H1 (cell line): Measurements from ENCODE around the gene KLHL26. TPM values are rescaled to one million over a fixed set of nuclear protein-coding genes. Genes with fewer than 3 reads are reported as not detected.

ENCODE experiments used
- CTCF ChIA-PET: fragments of 300-600 bp; sonication (Branson Sonifier 250); formaldehyde crosslinking; loops from one replicate; lab custom pipeline; 2021; ENCODE audit not compliant: partially characterized antibody; lab: Charles Lee
- POLR2A ChIA-PET: fragments of 300-600 bp; sonication (Branson Sonifier 250); formaldehyde crosslinking; loops from one replicate; lab custom pipeline; 2021; ENCODE audit warnings: inconsistent platforms; ENCODE audit not compliant: partially characterized antibody; lab: Charles Lee
- DNase-seq, 2 experiments: peaks; one replicate each; pipeline versions ENCODE4 v3.0.0 to v3.0.0-alpha.2; 2010 to 2022; ENCODE audit warnings: low spot score in 2 of 2, low read depth in 1 of 2, mixed read lengths in 1 of 2
- FAIRE-seq: peaks from 2 replicates; lab custom pipeline; 2011; peaks lifted over from hg19 to GRCh38; lab: Jason Lieb, UNC
- H2AFZ ChIP-seq: 2 replicates; pipeline ENCODE4 v1.8.1; 2012; ENCODE audit warnings: low read length, inconsistent platforms
- H2AK5ac ChIP-seq: 2 replicates; pipeline ENCODE4 v1.6.1; 2013; ENCODE audit warnings: low read depth, low read length
- H2BK120ac ChIP-seq: replicated peaks from 2 replicates; pipeline ENCODE3; 2013; ENCODE audit warnings: low read depth, low read length, inconsistent platforms
- H2BK12ac ChIP-seq: 2 replicates; pipeline ENCODE4 v1.6.1; 2013; ENCODE audit warnings: low read depth, low read length
- H2BK15ac ChIP-seq: 2 replicates; pipeline ENCODE4 v1.6.1; 2013; ENCODE audit warnings: low read length
- H2BK20ac ChIP-seq: 2 replicates; pipeline ENCODE4 v1.6.1; 2013; ENCODE audit warnings: low read length
- H2BK5ac ChIP-seq: 2 replicates; pipeline ENCODE4 v1.6.1; 2013; ENCODE audit warnings: low read depth, low read length
- H3K14ac ChIP-seq: 2 replicates; pipeline ENCODE4 v1.6.1; 2013; ENCODE audit warnings: inconsistent platforms; ENCODE audit not compliant: insufficient read length
- H3K18ac ChIP-seq: 2 replicates; pipeline ENCODE4 v1.6.1; 2013; ENCODE audit warnings: low read length; ENCODE audit errors: extremely low read depth
- H3K23ac ChIP-seq: 2 replicates; pipeline ENCODE4 v1.6.1; 2013; ENCODE audit warnings: inconsistent platforms; ENCODE audit not compliant: insufficient read length
- H3K23me2 ChIP-seq: 2 replicates; pipeline ENCODE4 v1.6.1; 2013; ENCODE audit warnings: low read depth, low read length
- H3K27ac ChIP-seq: 2 replicates; pipeline ENCODE4 v1.6.1; 2011; ENCODE audit warnings: low read depth, low read length, inconsistent platforms
- H3K27me3 ChIP-seq, 4 experiments: replicated peaks in 1 of 4; 1 replicate in 1 of 4; 2 replicates in 3 of 4; pipeline versions ENCODE4 v1.6.1 to v1.8.1; 2011 to 2013; ENCODE audit warnings: low read length in 3 of 4, mild to moderate bottlenecking in 3 of 4, inconsistent platforms in 2 of 4, mixed read lengths in 2 of 4, moderate library complexity in 1 of 4; ENCODE audit not compliant: control insufficient read depth in 3 of 4, insufficient read depth in 3 of 4; ENCODE audit errors: extremely low read depth in 1 of 4
- H3K36me3 ChIP-seq, 4 experiments: 2 replicates each; pipeline versions ENCODE4 v1.6.1 to v1.8.1; 2011 to 2013; ENCODE audit warnings: mild to moderate bottlenecking in 4 of 4, low read length in 3 of 4, moderate library complexity in 2 of 4, control low read depth in 1 of 4, inconsistent platforms in 1 of 4; ENCODE audit not compliant: insufficient read depth in 4 of 4, control insufficient read depth in 2 of 4
- H3K4ac ChIP-seq: replicated peaks from 2 replicates; pipeline ENCODE3; 2013; ENCODE audit warnings: low read length, low read depth, mixed read lengths, inconsistent platforms; ENCODE audit not compliant: insufficient read length
- H3K4me1 ChIP-seq, 4 experiments: replicated peaks in 1 of 4; 1 replicate in 1 of 4; 2 replicates in 3 of 4; pipeline versions ENCODE4 v1.6.1 to v1.8.1; 2011 to 2013; ENCODE audit warnings: low read length in 3 of 4, inconsistent platforms in 2 of 4, mixed read lengths in 1 of 4; ENCODE audit not compliant: insufficient read depth in 4 of 4, control insufficient read depth in 3 of 4
- H3K4me2 ChIP-seq, 2 experiments: 2 replicates each; pipeline versions ENCODE4 v1.6.1 to v1.8.1; 2011 to 2013; ENCODE audit warnings: low read depth in 2 of 2, low read length in 2 of 2, control low read depth in 1 of 2, inconsistent platforms in 1 of 2, mild to moderate bottlenecking in 1 of 2; ENCODE audit not compliant: insufficient read depth in 1 of 2
- H3K4me3 ChIP-seq, 4 experiments: fragments of 200-600, 300-600 bp in 1 of 4; sonication (generic), shearing (Covaris generic), sonication (Bioruptor Twin) in 1 of 4; 2 replicates each; pipeline versions ENCODE4 v1.5.1 to v1.8.1; 2011 to 2016; ENCODE audit warnings: low read length in 4 of 4, low read depth in 3 of 4, control low read depth in 2 of 4, inconsistent platforms in 2 of 4, mild to moderate bottlenecking in 2 of 4, mixed read lengths in 1 of 4, moderate library complexity in 1 of 4; ENCODE audit not compliant: insufficient read depth in 2 of 4; ENCODE audit errors: extremely low read depth in 1 of 4
- H3K56ac ChIP-seq: replicated peaks from 2 replicates; pipeline ENCODE3; 2013; ENCODE audit warnings: low read depth, mild to moderate bottlenecking, mixed read lengths, low read length, inconsistent platforms; ENCODE audit not compliant: insufficient read length
- H3K79me1 ChIP-seq: 2 replicates; pipeline ENCODE4 v1.6.1; 2013; ENCODE audit warnings: low read depth, low read length, control low read depth
- H3K79me2 ChIP-seq, 2 experiments: 2 replicates each; pipeline versions ENCODE4 v1.6.1 to v1.8.1; 2012 to 2013; ENCODE audit warnings: low read length in 2 of 2, mild to moderate bottlenecking in 2 of 2, inconsistent platforms in 1 of 2; ENCODE audit not compliant: insufficient read depth in 2 of 2, control insufficient read depth in 1 of 2
- H3K9ac ChIP-seq, 4 experiments: replicated peaks in 1 of 4; 1 replicate in 1 of 4; 2 replicates in 3 of 4; pipeline versions ENCODE4 v1.6.1 to v1.8.1; 2011 to 2013; ENCODE audit warnings: low read depth in 3 of 4, low read length in 3 of 4, control low read depth in 2 of 4, mild to moderate bottlenecking in 2 of 4, moderate library complexity in 2 of 4, inconsistent platforms in 1 of 4; ENCODE audit errors: extremely low read depth in 1 of 4
- H3K9me3 ChIP-seq, 2 experiments: 2 replicates each; pipeline versions ENCODE4 v1.6.1 to v1.8.1; 2012 to 2013; ENCODE audit warnings: mild to moderate bottlenecking in 2 of 2, moderate library complexity in 2 of 2, control low read depth in 1 of 2, inconsistent platforms in 1 of 2, low read depth in 1 of 2, low read length in 1 of 2, mixed read lengths in 1 of 2; ENCODE audit not compliant: insufficient read depth in 2 of 2
- H4K20me1 ChIP-seq, 2 experiments: replicated peaks in 1 of 2; 2 replicates each; pipeline versions ENCODE3 to v1.8.1; 2011 to 2013; ENCODE audit warnings: inconsistent platforms in 2 of 2, low read length in 2 of 2, mild to moderate bottlenecking in 1 of 2; ENCODE audit not compliant: insufficient read depth in 2 of 2, control insufficient read depth in 1 of 2
- H4K5ac ChIP-seq: 2 replicates; pipeline ENCODE4 v1.6.1; 2013; ENCODE audit warnings: low read length, low read depth, mixed read lengths, inconsistent platforms; ENCODE audit not compliant: insufficient read length
- H4K8ac ChIP-seq: 2 replicates; pipeline ENCODE4 v1.8.0; 2013; ENCODE audit warnings: mild to moderate bottlenecking, moderate library complexity, low read length, inconsistent platforms; ENCODE audit not compliant: insufficient read depth; ENCODE audit errors: extremely low read depth
- H4K91ac ChIP-seq: replicated peaks from 2 replicates; pipeline ENCODE3; 2013; ENCODE audit warnings: low read length, mixed read lengths, inconsistent platforms; ENCODE audit not compliant: insufficient read length
- NANOG ChIP-seq: IDR thresholded peaks from 2 replicates; pipeline ENCODE4 v1.6.1; 2011; ENCODE audit warnings: low read length, low read depth, mild to moderate bottlenecking, inconsistent platforms; ENCODE audit not compliant: insufficient read depth, poor library complexity, severe bottlenecking
- POU5F1 ChIP-seq: IDR thresholded peaks from 2 replicates; pipeline ENCODE4 v1.6.1; 2011; ENCODE audit warnings: low read depth, mild to moderate bottlenecking, low read length, moderate library complexity
- RNF2 ChIP-seq: fragments of 200-900, 300-1000 bp; sonication (generic); IDR thresholded peaks from 2 replicates; pipeline ENCODE4 v1.7.1; 2016; ENCODE audit warnings: borderline replicate concordance, low read depth, mild to moderate bottlenecking, antibody characterized with exemption, low read length; ENCODE audit not compliant: poor library complexity, severe bottlenecking; ENCODE audit errors: missing control alignments
- SIRT6 ChIP-seq: IDR thresholded peaks from one replicate; pipeline ENCODE4 v1.7.1; 2012; ENCODE audit warnings: low read length, inconsistent platforms
- SP4 ChIP-seq: IDR thresholded peaks from 2 replicates; pipeline ENCODE4 v1.6.1; 2012; ENCODE audit warnings: low read length, inconsistent platforms
- SUZ12 ChIP-seq: fragments of 200-600 bp; sonication (generic); IDR thresholded peaks from 2 replicates; pipeline ENCODE4 v1.6.1; 2012; ENCODE audit warnings: mild to moderate bottlenecking, inconsistent platforms, low read length, moderate library complexity, mixed read lengths
- WGBS, 2 experiments: shearing (Covaris generic) in 1 of 2; methylation state at CpG; one replicate each; pipeline versions ENCODE4 v1.1.6 to v1.1.7; 2013 to 2015; ENCODE audit warnings: low lambda C conversion rate in 2 of 2, mixed read lengths in 2 of 2, inconsistent platforms in 1 of 2, low coverage in 1 of 2, missing lambda C conversion rate in 1 of 2; ENCODE audit not compliant: insufficient replicate concordance in 2 of 2, insufficient coverage in 1 of 2, insufficient read length in 1 of 2; ENCODE audit errors: extremely low coverage in 1 of 2, missing lambda C conversion rate in 1 of 2; 5-methylcytosine and 5-hydroxymethylcytosine counted together
- polyA plus RNA-seq, 7 experiments: library from polyadenylated mRNA; depleted of rRNA in 3 of 7; stranded (reverse) in 5 of 7; unstranded in 2 of 7; fragments of >200 nt in 5 of 7; fragments of 200-250 nt in 2 of 7; gene quantifications; 1 replicate in 5 of 7; 2 replicates in 1 of 7; 4 replicates in 1 of 7; pipeline versions ENCODE4 v1.2.1 to v1.2.3, GENCODE V29; 2011 to 2013; ENCODE audit warnings: missing spikeins in 2 of 7, mixed read lengths in 2 of 7
- total RNA-seq: library from RNA; stranded (reverse); fragmentation: NEBNext Ultra II Directional; extraction: Animal tissue kit (Norgen Biotek cat#: 25700); gene quantifications from 2 replicates; pipeline ENCODE4 v1.2.1, GENCODE V29; 2021

KLHL26 gene
- total and polyA plus RNA-seq, 2 of the 8 experiments (the other 6 are each of a cell fraction or from before 2014, with no cell fraction given) = 2.2 to 8.8 TPM

DNA sequence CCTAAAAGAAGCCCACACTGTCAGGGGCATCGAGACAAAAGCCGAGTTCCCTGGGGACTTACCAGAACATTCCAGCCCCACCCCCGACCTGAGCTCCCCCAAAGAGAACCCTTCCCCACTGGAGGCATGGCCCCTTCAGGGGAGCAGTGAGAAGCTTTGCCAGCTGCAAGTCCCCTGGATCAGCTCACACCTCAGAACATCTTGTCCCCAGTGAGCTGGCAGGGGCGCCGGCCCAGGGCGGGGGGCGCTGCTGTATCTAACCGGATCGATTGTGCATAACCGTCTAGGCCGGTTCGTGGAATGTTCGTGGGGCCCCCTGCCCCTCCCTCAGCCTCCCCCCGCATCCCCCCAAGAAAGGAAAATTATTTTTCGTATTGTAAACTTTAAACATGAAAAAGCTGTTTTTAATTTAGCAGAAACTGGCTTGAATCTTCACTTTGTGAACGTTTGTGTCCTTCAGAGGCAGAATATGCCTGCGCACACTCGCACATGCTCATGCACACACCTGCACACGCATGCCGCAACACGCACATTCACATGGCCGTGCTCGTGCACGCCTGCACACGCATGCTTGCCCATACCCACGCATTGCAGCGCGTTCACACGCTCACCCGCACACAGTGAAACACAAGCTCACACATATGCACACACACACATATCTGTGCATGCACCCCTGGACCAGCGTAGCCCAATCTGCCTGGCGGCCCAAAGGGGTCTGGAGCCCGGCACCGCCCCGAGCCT is 34.6 kb downstream of the KLHL26 start:
- CTCF ChIA-PET = interaction anchor here (1.0 to 7.5 kb wide), 12 partner anchors 11 to 220 kb away, joined by 3 to 139 read pairs (median 4); partner anchors contain the start of genes REX1BD and UPF1
- H3K4me2 ChIP-seq = no peak overlapping the region
- no peak overlapping the region for H3K18ac ChIP-seq
- no peak overlapping the region for H2BK20ac ChIP-seq
- H3K36me3 ChIP-seq = peaks cover 0 to 17% (median 2%) of the 10 kb centered on the region in 4 experiments; a peak in 4 of 8 replicates
- no peak overlapping the region for H2BK12ac ChIP-seq
- H3K27me3 ChIP-seq = no peaks in the 10 kb centered on the region
- no peaks in the 10 kb centered on the region for H3K23me2 ChIP-seq
- H4K5ac ChIP-seq = no peak overlapping the region
- H3K14ac ChIP-seq = no peak overlapping the region
- no peaks in the 10 kb centered on the region for H3K9me3 ChIP-seq
- H3K27ac ChIP-seq = no peak overlapping the region
- H2BK120ac ChIP-seq = no peak overlapping the region
- H3K4ac ChIP-seq = no peak overlapping the region
- H3K79me1 ChIP-seq = no peaks in the 10 kb centered on the region
- H4K20me1 ChIP-seq = peaks cover 0 to 7% of the 10 kb centered on the region in 2 experiments
- no peak for TF ChIP-seq SIRT6
- TF ChIP-seq RNF2 = no peak
- no peak for TF ChIP-seq POU5F1
- TF ChIP-seq SUZ12 = no peak
- TF ChIP-seq SP4 = no peak
- TF ChIP-seq NANOG = no peak
- TF ChIP-seq, all 59 proteins: peak for 0
- Histone ChIP-seq H3K23ac (peak overlapping the region; percentile 97), H2AK5ac (0 out of 2 replicates have a peak overlapping the region, but pooled peaks have one; percentile 17), H2AFZ (no peak overlapping the region), H4K8ac (peak overlapping the region; percentile 51; the same call in 1 of the 2 replicates), H4K91ac (peak overlapping the region; percentile 61), H3K4me1 (peaks cover 0 to 5% (median 0%) of the 10 kb centered on the region in 4 experiments; a peak in 4 of 7 replicates), H3K79me2 (no peaks in the 10 kb centered on the region), H2BK5ac (peak overlapping the region; percentile 46), H3K56ac (no peak overlapping the region), H3K9ac (no peak overlapping the region), H2BK15ac (peak overlapping the region; percentile 33; the same call in 1 of the 2 replicates), H3K4me3 (no peak overlapping the region)
- DNase-seq (no peak), FAIRE-seq (no peak)
- WGBS, 2 experiments = 86% methylated on average over 32 of the region's 35 CpGs; no CpG with 5 or more reads in 1 of the 2 experiments
- POLR2A ChIA-PET = interaction anchor here (1.2 to 1.8 kb wide), 5 partner anchors 9 to 198 kb away, joined by 3 to 6 read pairs (median 3); partner anchors contain the start of gene REX1BD
